ENCODE data around the gene ANKAR. TPM values are rescaled to one million over a fixed set of nuclear protein-coding genes. Genes with fewer than 3 reads are reported as not detected.

ANKAR gene
- total and polyA plus RNA-seq, 2 of the 8 experiments (the other 6 are each of a cell fraction or from before 2014, with no cell fraction given): 0.56 to 1.7 TPM

GRCh38 chr2:189681903-189682302 is 7.4 kb downstream of the ANKAR start:
- H4K8ac ChIP-seq (ENCODE audit: extremely low read depth, insufficient read depth, low read length): no peak overlapping the region
- H3K4me1 ChIP-seq (replicated peaks in 1 of 4; ENCODE audit: control insufficient read depth in 3 of 4, insufficient read depth in 4 of 4, low read length in 3 of 4): 0 out of 7 replicates have a peak, but pooled peaks cover 0 to 3% (median 0%) of the 10 kb centered on the region in 4 experiments
- no peak overlapping the region for H4K91ac ChIP-seq (replicated peaks; ENCODE audit: insufficient read length, low read length)
- H3K18ac ChIP-seq (ENCODE audit: extremely low read depth, low read length): no peak overlapping the region
- no peak overlapping the region for H3K4me3 ChIP-seq (ENCODE audit: extremely low read depth in 1 of 4, insufficient read depth in 2 of 4, low read depth in 3 of 4, low read length in 4 of 4)
- no peak for FAIRE-seq
- no peak overlapping the region for H3K27ac ChIP-seq (ENCODE audit: low read depth, low read length)
- H3K36me3 ChIP-seq (ENCODE audit: control insufficient read depth in 2 of 4, insufficient read depth in 4 of 4, low read length in 3 of 4): peaks cover 0 to 2% (median 0%) of the 10 kb centered on the region in 4 experiments; a peak in 1 of 8 replicates
- no peak overlapping the region for H2AK5ac ChIP-seq (ENCODE audit: low read depth, low read length)
- no peak for TF ChIP-seq KDM5A (IDR thresholded peaks at IDR 0.05; ENCODE audit: low read length)
- no peak for TF ChIP-seq PHF8 (conservative IDR thresholded peaks at IDR 0.05; ENCODE audit: low read depth, low read length)
- no peak for TF ChIP-seq JUN (IDR thresholded peaks at IDR 0.05; ENCODE audit: low read depth, low read length)
- TF ChIP-seq ZNF274 (IDR thresholded peaks at IDR 0.05; ENCODE audit: borderline replicate concordance, extremely low read depth, low read length): no peak
- no peak for TF ChIP-seq EZH2 (IDR thresholded peaks at IDR 0.05; ENCODE audit: low read depth, low read length, severe bottlenecking)
- no peak for TF ChIP-seq CBX5 (IDR thresholded peaks at IDR 0.05; ENCODE audit: low read depth, low read length)
- no peak for TF ChIP-seq RNF2 (IDR thresholded peaks at IDR 0.05; ENCODE audit: borderline replicate concordance, low read depth, low read length, missing control alignments, poor library complexity, severe bottlenecking)
- no peak for TF ChIP-seq TAF1 (IDR thresholded peaks at IDR 0.05; ENCODE audit: low read depth, low read length)
- TF ChIP-seq POU5F1 (IDR thresholded peaks at IDR 0.05; ENCODE audit: low read depth, low read length): no peak
- TF ChIP-seq ASH2L (IDR thresholded peaks at IDR 0.05; ENCODE audit: low read length): no peak
- TF ChIP-seq NRF1 (IDR thresholded peaks at IDR 0.05; ENCODE audit: low read depth, low read length): no peak
- no peaks in the 10 kb centered on the region for H4K20me1 ChIP-seq (replicated peaks in 1 of 2; ENCODE audit: control insufficient read depth in 1 of 2, insufficient read depth in 2 of 2, low read length in 2 of 2)
- no peak overlapping the region for H2AFZ ChIP-seq (ENCODE audit: low read length)
- no peak overlapping the region for H2BK12ac ChIP-seq (ENCODE audit: low read depth, low read length)
- H3K79me2 ChIP-seq (ENCODE audit: control insufficient read depth in 1 of 2, insufficient read depth in 2 of 2, low read length in 2 of 2): no peaks in the 10 kb centered on the region
- H3K27me3 ChIP-seq (replicated peaks in 1 of 4; ENCODE audit: control insufficient read depth in 3 of 4, extremely low read depth in 1 of 4, insufficient read depth in 3 of 4, low read length in 3 of 4): no peaks in the 10 kb centered on the region
- no peaks in the 10 kb centered on the region for H3K23me2 ChIP-seq (ENCODE audit: low read depth, low read length)
- ChIA-PET CTCF (ENCODE audit: partially characterized antibody) (interaction anchor here (0.6 to 3.3 kb wide), 3 partner anchors 17 to 81 kb away, joined by 3 to 13 read pairs (median 5); no protein-coding TSS in a partner anchor), POLR2A (ENCODE audit: partially characterized antibody) (no interaction called here)
- no peak overlapping the region for H2BK15ac ChIP-seq (ENCODE audit: low read length)
- no peak overlapping the region for H3K9ac ChIP-seq (replicated peaks in 1 of 4; ENCODE audit: extremely low read depth in 1 of 4, low read depth in 3 of 4, low read length in 3 of 4)
- no peak overlapping the region for H3K23ac ChIP-seq (ENCODE audit: insufficient read length)
- no peak overlapping the region for H4K5ac ChIP-seq (ENCODE audit: insufficient read length, low read depth, low read length)
- no peak overlapping the region for H2BK20ac ChIP-seq (ENCODE audit: low read length)
- 0 out of 4 replicates have a peak, but pooled peaks cover 0 to 2% of the 10 kb centered on the region in 2 experiments for H3K9me3 ChIP-seq (ENCODE audit: insufficient read depth in 2 of 2, low read depth in 1 of 2, low read length in 1 of 2)
- no peaks in the 10 kb centered on the region for H3K79me1 ChIP-seq (ENCODE audit: low read depth, low read length)
- H3K4ac ChIP-seq (replicated peaks; ENCODE audit: insufficient read length, low read depth, low read length): no peak overlapping the region
- no peak overlapping the region for H2BK5ac ChIP-seq (ENCODE audit: low read depth, low read length)
- no peak overlapping the region for H3K14ac ChIP-seq (ENCODE audit: insufficient read length)
- no peak overlapping the region for H3K4me2 ChIP-seq (ENCODE audit: insufficient read depth in 1 of 2, low read depth in 2 of 2, low read length in 2 of 2)
- DNase-seq (ENCODE audit: low read depth in 1 of 2, low spot score in 2 of 2): no peak
- H3K56ac ChIP-seq (replicated peaks; ENCODE audit: insufficient read length, low read depth, low read length): no peak overlapping the region
- no peak overlapping the region for H2BK120ac ChIP-seq (replicated peaks; ENCODE audit: low read depth, low read length)
